GM23248 (cell line): ENCODE measurements around the gene SIDT1. TPM values are rescaled to one million over a fixed set of nuclear protein-coding genes. Genes with fewer than 3 reads are reported as not detected.

Experiments used
- DNase-seq: peaks from one replicate; pipeline ENCODE4 v3.0.0-alpha.2; 2015
- H2AFZ ChIP-seq: fragments of 200-600 bp; sonication (generic); 2 replicates; pipeline ENCODE4 v1.6.1; 2016; ENCODE audit warnings: antibody characterized with exemption
- H3F3A ChIP-seq: fragments of 200-600 bp; sonication (generic); 2 replicates; pipeline ENCODE4 v1.6.1; 2016; ENCODE audit warnings: mild to moderate bottlenecking, antibody characterized with exemption, mixed run types; ENCODE audit not compliant: insufficient read depth
- H3K27ac ChIP-seq: fragments of 200-600 bp; sonication (generic); 2 replicates; pipeline ENCODE4 v1.5.1; 2016; ENCODE audit warnings: mild to moderate bottlenecking
- H3K27me3 ChIP-seq: fragments of 200-600 bp; sonication (generic); replicated peaks from 2 replicates; pipeline ENCODE4 v1.6.1; 2016; ENCODE audit warnings: mild to moderate bottlenecking; ENCODE audit not compliant: insufficient read depth
- H3K36me3 ChIP-seq: fragments of 200-600 bp; sonication (generic); 2 replicates; pipeline ENCODE4 v1.6.1; 2016; ENCODE audit warnings: low read depth, mild to moderate bottlenecking
- H3K4me1 ChIP-seq: fragments of 200-600 bp; sonication (generic); 2 replicates; pipeline ENCODE4 v1.6.1; 2016; ENCODE audit warnings: mild to moderate bottlenecking; ENCODE audit not compliant: insufficient read depth
- H3K4me2 ChIP-seq: fragments of 200-600 bp; sonication (generic); one replicate; pipeline ENCODE4 v1.6.1; 2016; ENCODE audit warnings: mild to moderate bottlenecking; ENCODE audit not compliant: unreplicated experiment
- H3K4me3 ChIP-seq: fragments of 200-600 bp; sonication (generic); 2 replicates; pipeline ENCODE4 v1.5.1; 2016; ENCODE audit warnings: mild to moderate bottlenecking
- H3K79me2 ChIP-seq: fragments of 200-600 bp; sonication (generic); 2 replicates; pipeline ENCODE4 v1.6.1; 2016; ENCODE audit warnings: mild to moderate bottlenecking; ENCODE audit not compliant: insufficient read depth
- H3K9ac ChIP-seq: fragments of 200-600 bp; sonication (generic); 2 replicates; pipeline ENCODE4 v1.6.1; 2016; ENCODE audit warnings: mild to moderate bottlenecking
- H3K9me2 ChIP-seq: fragments of 200-600 bp; sonication (generic); 2 replicates; pipeline ENCODE4 v1.6.1; 2016; ENCODE audit warnings: mixed run types, mild to moderate bottlenecking, moderate library complexity; ENCODE audit not compliant: insufficient read depth
- H3K9me3 ChIP-seq: fragments of 200-600 bp; sonication (generic); one replicate; pipeline ENCODE4 v1.6.1; 2017; ENCODE audit warnings: low read depth
- H4K20me1 ChIP-seq: fragments of 200-600 bp; sonication (generic); 2 replicates; pipeline ENCODE4 v1.6.0; 2016; ENCODE audit not compliant: insufficient read depth
- EZH2 ChIP-seq: fragments of 200-600 bp; sonication (generic); IDR thresholded peaks from 2 replicates; pipeline ENCODE4 v1.6.1; 2018; ENCODE audit warnings: antibody characterized with exemption, mild to moderate bottlenecking; ENCODE audit not compliant: insufficient read depth, poor library complexity, severe bottlenecking
- EZH2phosphoT487 ChIP-seq: fragments of 200-600 bp; sonication (generic); IDR thresholded peaks from 2 replicates; pipeline ENCODE4 v1.6.1; 2018; ENCODE audit warnings: antibody characterized with exemption, moderate library complexity, mild to moderate bottlenecking, low read depth; ENCODE audit not compliant: insufficient read depth
- WGBS, 2 experiments: methylation state at CpG; one replicate each; pipeline ENCODE4 v1.1.6; 2015 to 2017; ENCODE audit warnings: low lambda C conversion rate in 2 of 2, low coverage in 1 of 2; ENCODE audit errors: missing lambda C conversion rate in 2 of 2; 5-methylcytosine and 5-hydroxymethylcytosine counted together
- in situ Hi-C: fragments of 300-500 bp; cut with MboI; formaldehyde crosslinking; loops from 2 replicates; pipeline ENCODE4 v1.15.0; 2020
- polyA plus RNA-seq: library from polyadenylated mRNA; unstranded; fragments of >200 nt; fragmentation: Nextera tagmentation; extraction: Ambion mirVana; gene quantifications from 2 replicates; pipeline ENCODE4 v1.2.1, GENCODE V29; 2016
- total RNA-seq: library from RNA; depleted of rRNA; stranded (reverse); fragments of >200 nt; shearing (Covaris generic); gene quantifications from 2 replicates; pipeline ENCODE4 v1.2.3, GENCODE V29; 2014

SIDT1 gene
- total and polyA plus RNA-seq, 2 experiments from 2014 or later: not detected

GRCh38 chr3:113602836-113603235 is 70.5 kb downstream of the SIDT1 start:
- no peaks in the 10 kb centered on the region for H3K9me2 ChIP-seq
- WGBS, 2 experiments: 27 to 34% methylated on average over 11 of the region's 11 CpGs

GRCh38 chr3:113606539-113607218 is 74.3 kb downstream of the SIDT1 start:
- no peak for TF ChIP-seq EZH2
- TF ChIP-seq EZH2phosphoT487: no peak
- no peak for DNase-seq
- in situ Hi-C loops: loop anchor here (25.0 kb wide), 1 partner anchor 569 kb away; no protein-coding TSS in a partner anchor
- Histone ChIP-seq H3K4me2 (no peak overlapping the region), H3K36me3 (no peaks in the 10 kb centered on the region), H3K9ac (no peak overlapping the region), H3K9me3 (no peaks in the 10 kb centered on the region), H4K20me1 (no peaks in the 10 kb centered on the region), H2AFZ (no peak overlapping the region), H3K27me3 (peaks cover 27% of the 10 kb centered on the region), H3F3A (no peaks in the 10 kb centered on the region), H3K4me3 (no peak overlapping the region), H3K79me2 (no peaks in the 10 kb centered on the region), H3K9me2 (no peaks in the 10 kb centered on the region), H3K27ac (no peak overlapping the region), H3K4me1 (no peaks in the 10 kb centered on the region)
- WGBS, 2 experiments: 40 to 45% methylated on average over 8 of the region's 8 CpGs

More at GRCh38 chr3:113602836-113603235, 70.5 kb downstream of the SIDT1 start:
- H4K20me1 ChIP-seq: no peaks in the 10 kb centered on the region
- no peaks in the 10 kb centered on the region for H3K36me3 ChIP-seq
- no peaks in the 10 kb centered on the region for H3K79me2 ChIP-seq
- no peak overlapping the region for H2AFZ ChIP-seq
- no peaks in the 10 kb centered on the region for H3K9me3 ChIP-seq
- H3K4me1 ChIP-seq: no peaks in the 10 kb centered on the region
- H3K27me3 ChIP-seq: peaks cover 32% of the 10 kb centered on the region
- no peak overlapping the region for H3K4me2 ChIP-seq
- no peaks in the 10 kb centered on the region for H3F3A ChIP-seq
- peak; percentile 3 for DNase-seq
- TF ChIP-seq EZH2phosphoT487 (no peak), EZH2 (no peak)
- in situ Hi-C loops: loop anchor here (25.0 kb wide), 1 partner anchor 566 kb away; no protein-coding TSS in a partner anchor
- no peak overlapping the region for H3K27ac ChIP-seq
- H3K9ac ChIP-seq: no peak overlapping the region
- no peak overlapping the region for H3K4me3 ChIP-seq

- H3K4me1 ChIP-seq: no peaks in the 10 kb centered on the region
- no peaks in the 10 kb centered on the region for H3F3A ChIP-seq
- 38 to 50% methylated on average over 5 of the region's 5 CpGs for WGBS, 2 experiments
- H3K4me2 ChIP-seq: no peak overlapping the region
- H3K27me3 ChIP-seq: peaks cover 24% of the 10 kb centered on the region
- no peaks in the 10 kb centered on the region for H3K36me3 ChIP-seq
- no peaks in the 10 kb centered on the region for H4K20me1 ChIP-seq
- no peaks in the 10 kb centered on the region for H3K9me3 ChIP-seq
- no peak overlapping the region for H3K27ac ChIP-seq
- no peaks in the 10 kb centered on the region for H3K79me2 ChIP-seq
- no peak overlapping the region for H2AFZ ChIP-seq
- no peak for DNase-seq
- H3K9me2 ChIP-seq: no peaks in the 10 kb centered on the region
- in situ Hi-C loops: loop anchor here (25.0 kb wide), 1 partner anchor 570 kb away; no protein-coding TSS in a partner anchor
- H3K9ac ChIP-seq: no peak overlapping the region
- no peak overlapping the region for H3K4me3 ChIP-seq
- no peak for TF ChIP-seq EZH2
- no peak for TF ChIP-seq EZH2phosphoT487
Measured at GRCh38 chr3:113607219-113607596, 74.9 kb downstream of the SIDT1 start.

GRCh38 chr3:113614402-113614801 is 82.0 kb downstream of the SIDT1 start:
- in situ Hi-C loops: loop anchor here (25.0 kb wide), 1 partner anchor 577 kb away; no protein-coding TSS in a partner anchor
- Histone ChIP-seq H3K9me3 (no peaks in the 10 kb centered on the region), H3K4me3 (no peak overlapping the region), H3K9me2 (no peaks in the 10 kb centered on the region), H3K79me2 (no peaks in the 10 kb centered on the region), H4K20me1 (no peaks in the 10 kb centered on the region), H3F3A (no peaks in the 10 kb centered on the region), H3K4me1 (no peaks in the 10 kb centered on the region), H3K27ac (no peak overlapping the region), H3K9ac (no peak overlapping the region), H3K36me3 (no peaks in the 10 kb centered on the region), H3K27me3 (peaks cover 18% of the 10 kb centered on the region), H2AFZ (no peak overlapping the region), H3K4me2 (no peak overlapping the region)
- no peak for TF ChIP-seq EZH2phosphoT487
- no peak for TF ChIP-seq EZH2
- 46 to 54% methylated on average over 5 of the region's 5 CpGs for WGBS, 2 experiments
- no peak for DNase-seq
